Gastrocnemius medialis (tissue), 4 donors: ENCODE data around the gene CENPE.

Experiments
- CTCF ChIP-seq, 5 experiments: fragments of 450-650 bp in 3 of 5; fragments of 200-600 bp in 2 of 5; sonication (generic) in 2 of 5; IDR thresholded peaks in 4 of 5; conservative IDR thresholded peaks in 1 of 5; 1 replicate in 4 of 5; 2 replicates in 1 of 5; pipeline ENCODE4 v1.5.1; 2016 to 2019; ENCODE audit warnings: antibody characterized with exemption in 5 of 5, mild to moderate bottlenecking in 3 of 5, moderate library complexity in 3 of 5
- POLR2A ChIP-seq, 2 donors: fragments of 450-650 bp; IDR thresholded peaks; one replicate each; pipeline ENCODE4 v1.6.1; 2017; ENCODE audit warnings: antibody characterized with exemption in 2 of 2, mild to moderate bottlenecking in 2 of 2, moderate library complexity in 2 of 2

GRCh38 chr4:103095080-103095479 lies 103.1 kb downstream of the CENPE start:
- no peak for TF ChIP-seq POLR2A (IDR thresholded peaks at IDR 0.05)
- no peak for TF ChIP-seq CTCF (IDR thresholded peaks at IDR 0.05 in 4 of 5, conservative IDR thresholded peaks at IDR 0.05 in 1 of 5)
